NT2/D1 (cell line): Measurements from ENCODE around the gene ZFR.
"Not testable (repeated sequence)": the region's sequence is repeated elsewhere in the genome, so short reads cannot be mapped to it uniquely, and the experiment has no call there.

Experiments used
- DNase-seq: peaks from one replicate; pipeline ENCODE4 v3.0.0-alpha.2; 2011; ENCODE audit warnings: low read depth, low spot score
- H3K27me3 ChIP-seq: 2 replicates; pipeline ENCODE4 v1.6.0; 2011; ENCODE audit warnings: mild to moderate bottlenecking; ENCODE audit not compliant: insufficient read length, insufficient read depth
- H3K36me3 ChIP-seq: 2 replicates; pipeline ENCODE4 v1.6.1; 2011; ENCODE audit warnings: mild to moderate bottlenecking, low read length, mixed read lengths; ENCODE audit not compliant: insufficient read depth, insufficient read length
- H3K4me1 ChIP-seq: 2 replicates; pipeline ENCODE4 v1.5.1; 2011; ENCODE audit not compliant: insufficient read depth, insufficient read length
- H3K4me3 ChIP-seq: 2 replicates; pipeline ENCODE4 v1.5.1; 2011; ENCODE audit warnings: low read depth; ENCODE audit not compliant: insufficient read length
- H3K9ac ChIP-seq: 2 replicates; pipeline ENCODE4 v1.6.0; 2011; ENCODE audit warnings: low read depth; ENCODE audit not compliant: insufficient read length
- H3K9me3 ChIP-seq: 2 replicates; pipeline ENCODE4 v1.5.1; 2011; ENCODE audit warnings: mild to moderate bottlenecking, low read length; ENCODE audit not compliant: insufficient read depth
- SUZ12 ChIP-seq: IDR thresholded peaks from 2 replicates; pipeline ENCODE4 v1.6.1; 2011; ENCODE audit not compliant: insufficient read length, insufficient read depth; ENCODE audit errors: extremely low read depth
- YY1 ChIP-seq: IDR thresholded peaks from 2 replicates; pipeline ENCODE4 v1.6.1; 2011; ENCODE audit not compliant: insufficient read length, insufficient read depth
- ZNF274 ChIP-seq: IDR thresholded peaks from 2 replicates; pipeline ENCODE4 v1.6.1; 2011; ENCODE audit warnings: mild to moderate bottlenecking, low read depth, low read length

Gene ZFR

DNA sequence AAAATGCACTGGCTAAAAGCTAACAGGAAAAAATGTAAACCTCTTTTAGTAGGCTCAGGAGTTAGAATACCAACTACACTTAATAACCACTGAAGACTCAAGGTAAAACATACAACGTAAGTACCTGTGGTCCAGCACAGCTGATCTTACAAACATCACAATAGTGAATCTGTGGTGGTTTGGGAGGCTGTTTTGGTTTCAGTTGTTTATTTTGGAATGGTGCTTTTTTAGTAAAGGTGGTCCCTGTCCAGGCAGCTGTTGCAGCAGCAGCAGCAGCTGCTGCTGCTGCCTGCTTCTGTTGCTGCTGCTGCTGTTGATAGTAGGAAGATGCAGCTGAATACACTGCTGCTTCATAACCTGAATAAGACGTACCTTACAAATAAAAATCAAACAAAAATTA is 37.9 kb downstream of the ZFR start:
- Histone ChIP-seq H3K9me3 (no peaks in the 10 kb centered on the region), H3K4me3 (no peak overlapping the region), H3K4me1 (no peaks in the 10 kb centered on the region), H3K36me3 (peaks cover 80% of the 10 kb centered on the region), H3K27me3 (no peaks in the 10 kb centered on the region), H3K9ac (no peak overlapping the region)
- no peak for DNase-seq
- no peak for TF ChIP-seq YY1
- TF ChIP-seq ZNF274: no peak
- TF ChIP-seq SUZ12: no peak

DNA sequence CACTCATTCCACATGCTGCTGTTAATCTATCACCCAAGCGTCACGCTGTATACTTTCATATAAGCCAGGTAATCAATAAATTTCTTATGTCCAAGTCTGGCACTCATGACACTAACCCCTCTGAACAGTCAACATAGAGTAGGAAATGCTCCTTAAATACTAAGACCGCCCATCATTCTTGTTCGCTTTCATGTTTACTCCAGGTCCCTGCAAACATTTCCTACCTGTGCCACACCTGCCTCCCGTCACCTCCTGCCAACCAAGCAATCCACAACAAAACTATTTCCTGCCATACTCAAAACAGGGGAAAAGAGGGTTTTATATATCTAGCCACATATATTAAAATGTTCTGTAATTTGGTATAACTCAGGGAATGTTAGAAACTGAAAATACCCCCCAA is 39.0 kb downstream of the ZFR start:
- Histone ChIP-seq H3K36me3 (peaks cover 85% of the 10 kb centered on the region), H3K4me1 (no peaks in the 10 kb centered on the region), H3K27me3 (no peaks in the 10 kb centered on the region), H3K9ac (no peak overlapping the region), H3K9me3 (no peaks in the 10 kb centered on the region), H3K4me3 (no peak overlapping the region)
- no peak for DNase-seq
- TF ChIP-seq YY1: no peak
- no peak for TF ChIP-seq SUZ12

- no peak overlapping the region for H3K4me3 ChIP-seq
- H3K27me3 ChIP-seq: no peaks in the 10 kb centered on the region
- H3K4me1 ChIP-seq: no peaks in the 10 kb centered on the region
- no peaks in the 10 kb centered on the region for H3K9me3 ChIP-seq
- TF ChIP-seq ZNF274: no peak
- no peak for TF ChIP-seq YY1
- TF ChIP-seq SUZ12: no peak
- no peak for DNase-seq
- peaks cover 86% of the 10 kb centered on the region for H3K36me3 ChIP-seq
- H3K9ac ChIP-seq: no peak overlapping the region
Measured at GRCh38 chr5:32403760-32404159, 40.8 kb downstream of the ZFR start.

DNA sequence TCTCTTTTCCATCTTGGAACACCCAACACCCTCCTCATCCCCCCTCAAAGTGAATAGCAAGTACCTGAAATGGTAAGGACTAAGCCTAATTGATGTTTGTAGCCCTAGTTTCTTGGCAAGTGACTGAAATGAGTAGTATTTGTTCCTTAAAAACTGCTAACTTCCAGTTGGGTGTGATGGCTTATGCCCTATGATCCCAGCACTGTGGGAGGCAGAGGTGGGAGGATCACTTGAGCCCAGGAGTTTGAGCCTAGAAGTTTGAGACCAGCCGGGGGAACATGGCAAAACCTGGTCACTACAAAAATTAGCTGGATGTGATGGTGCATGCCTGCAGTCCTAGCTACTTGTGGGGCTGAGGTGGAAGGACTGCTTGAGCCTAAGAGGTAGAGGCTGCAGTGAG is 44.1 kb downstream of the ZFR start:
- Histone ChIP-seq H3K36me3 (peaks cover 85% of the 10 kb centered on the region), H3K27me3 (no peaks in the 10 kb centered on the region), H3K4me1 (no peaks in the 10 kb centered on the region), H3K9ac (no peak overlapping the region), H3K9me3 (no peaks in the 10 kb centered on the region), H3K4me3 (no peak overlapping the region)
- TF ChIP-seq YY1: no peak
- TF ChIP-seq SUZ12: no peak
- TF ChIP-seq ZNF274: no peak
- DNase-seq: no peak

GRCh38 chr5:32398754-32399153 is 45.8 kb downstream of the ZFR start:
- H3K4me1 ChIP-seq, H3K4me3 ChIP-seq, H3K9me3 ChIP-seq, H3K27me3 ChIP-seq, DNase-seq, H3K9ac ChIP-seq: not testable (repeated sequence)
- peaks cover 90% of the 10 kb centered on the region for H3K36me3 ChIP-seq

- H3K36me3 ChIP-seq: peaks cover 75% of the 10 kb centered on the region
- H3K9me3 ChIP-seq: no peaks in the 10 kb centered on the region
- DNase-seq: no peak
- H3K9ac ChIP-seq: no peak overlapping the region
- TF ChIP-seq SUZ12: no peak
- TF ChIP-seq YY1: no peak
- no peak for TF ChIP-seq ZNF274
- H3K4me1 ChIP-seq: no peaks in the 10 kb centered on the region
- H3K4me3 ChIP-seq: no peak overlapping the region
- no peaks in the 10 kb centered on the region for H3K27me3 ChIP-seq
Measured at GRCh38 chr5:32394981-32395380, 49.6 kb downstream of the ZFR start.

- TF ChIP-seq YY1 (no peak), ZNF274 (no peak), SUZ12 (no peak)
- no peaks in the 10 kb centered on the region for H3K27me3 ChIP-seq
- H3K9ac ChIP-seq: no peak overlapping the region
- H3K4me1 ChIP-seq: no peaks in the 10 kb centered on the region
- DNase-seq: no peak
- H3K9me3 ChIP-seq: no peaks in the 10 kb centered on the region
- H3K4me3 ChIP-seq: no peak overlapping the region
- peaks cover 77% of the 10 kb centered on the region for H3K36me3 ChIP-seq
Measured at GRCh38 chr5:32392039-32392438, 52.5 kb downstream of the ZFR start.

- peaks cover 77% of the 10 kb centered on the region for H3K36me3 ChIP-seq
- no peak for DNase-seq
- H3K27me3 ChIP-seq: no peaks in the 10 kb centered on the region
- no peaks in the 10 kb centered on the region for H3K9me3 ChIP-seq
- H3K4me3 ChIP-seq: no peak overlapping the region
- H3K9ac ChIP-seq: no peak overlapping the region
- H3K4me1 ChIP-seq: no peaks in the 10 kb centered on the region
- TF ChIP-seq SUZ12 (no peak), ZNF274 (no peak), YY1 (no peak)
Measured at GRCh38 chr5:32390819-32391591, 53.5 kb downstream of the ZFR start.
